ENCODE measurements around the gene GPR84.

GPR84 gene

DNA sequence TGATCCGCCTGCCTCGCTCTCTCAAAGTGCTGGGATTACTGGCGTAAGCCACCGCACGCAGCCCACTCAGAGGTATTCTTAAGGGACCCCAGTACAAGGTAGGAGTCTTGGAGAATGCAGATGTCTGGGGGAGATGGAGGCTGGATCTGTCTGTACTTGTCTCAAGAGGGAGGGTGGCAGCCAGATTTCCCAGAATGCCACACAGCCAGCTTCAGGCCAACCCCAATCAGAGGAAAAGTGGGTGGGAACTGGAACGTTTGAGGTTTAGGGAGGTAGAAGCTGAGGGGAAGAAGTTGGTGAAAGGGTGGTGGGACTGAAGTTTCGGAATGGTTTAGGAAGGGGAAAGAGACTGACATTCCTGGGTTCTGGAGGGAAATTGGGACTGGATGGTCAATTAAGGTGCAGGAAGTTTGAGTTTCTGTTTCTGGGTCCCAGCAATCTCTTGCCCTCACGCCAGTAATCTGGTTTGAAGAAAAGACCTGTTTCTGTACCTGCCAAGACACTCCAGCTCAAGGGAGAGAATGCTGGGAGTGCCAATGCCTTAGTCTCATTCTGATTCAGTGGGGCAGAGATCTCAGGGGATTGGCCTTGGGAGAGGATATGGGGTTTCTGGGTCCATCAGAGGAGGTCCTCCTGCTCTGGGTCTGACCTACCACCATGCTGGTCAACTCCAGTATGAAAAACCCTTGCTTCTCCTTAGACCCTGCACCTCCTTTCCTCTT, 28.4 kb upstream of the GPR84 start:
- Histone ChIP-seq H3K4me1 (ENCODE audit: control insufficient read depth, insufficient read depth, low read length) (peaks cover 40% of the 10 kb centered on the region), H3K27ac (ENCODE audit: insufficient read depth, low read depth, low read length, poor library complexity, severe bottlenecking) (no peak overlapping the region), H3K9me3 (ENCODE audit: control insufficient read depth, low read length) (no peaks in the 10 kb centered on the region), H3K27me3 (ENCODE audit: control insufficient read depth, insufficient read depth, low read length, poor library complexity, severe bottlenecking) (no peaks in the 10 kb centered on the region), H3K36me3 (ENCODE audit: control insufficient read depth, insufficient read depth, low read length) (peaks cover 20% of the 10 kb centered on the region), H3K4me3 (ENCODE audit: insufficient read depth, low read depth, low read length) (no peak overlapping the region)
- 86 to 89% methylated on average over 8 of the region's 8 CpGs for WGBS, 2 experiments

DNA sequence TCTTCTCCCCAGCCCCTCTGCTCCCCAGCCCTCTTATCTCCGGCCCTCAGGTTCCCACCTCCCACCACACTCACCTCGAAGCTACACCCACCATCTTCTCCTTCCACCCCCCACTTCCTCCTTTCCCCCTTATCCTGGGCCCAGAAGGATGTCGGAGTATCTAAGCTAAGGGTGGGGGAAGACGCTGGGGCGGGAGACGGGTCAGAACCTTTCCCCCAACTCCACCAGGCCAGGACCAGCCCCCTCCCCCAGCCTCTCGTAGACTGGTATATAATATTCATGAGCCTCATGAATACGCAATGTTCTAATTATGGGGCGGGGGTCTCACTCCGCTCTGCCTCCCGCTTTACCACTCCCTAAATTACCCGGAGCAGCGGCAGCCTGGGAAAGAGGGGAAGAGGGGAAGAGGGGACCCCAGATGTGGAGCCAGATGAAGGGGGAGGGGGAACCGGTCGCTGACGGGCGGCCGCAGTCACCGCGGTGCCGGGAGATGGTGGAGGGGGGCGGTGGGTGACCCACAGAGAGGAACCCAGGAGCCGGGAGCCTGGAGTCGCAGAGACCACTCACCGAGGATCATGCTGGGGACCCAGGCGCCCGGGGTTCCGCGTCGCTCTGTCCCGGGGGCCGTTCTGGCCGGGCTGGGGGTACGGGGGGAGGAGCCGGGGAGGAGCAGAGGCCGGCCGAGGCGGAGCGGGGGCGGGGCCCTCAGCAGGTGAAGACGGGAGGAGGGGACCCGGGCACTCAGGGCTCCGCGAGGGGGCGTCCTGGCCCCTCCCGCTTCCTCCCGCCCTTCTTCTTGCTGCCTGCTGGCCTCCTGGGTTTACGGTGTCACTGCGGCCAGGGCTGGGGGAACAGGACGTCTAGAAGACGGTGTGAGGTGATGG, 26.6 kb upstream of the GPR84 start:
- Histone ChIP-seq H3K27ac (ENCODE audit: insufficient read depth, low read depth, low read length, poor library complexity, severe bottlenecking) (peak overlapping the region; percentile 48), H3K9me3 (ENCODE audit: control insufficient read depth, low read length) (no peaks in the 10 kb centered on the region), H3K36me3 (ENCODE audit: control insufficient read depth, insufficient read depth, low read length) (peaks cover 6% of the 10 kb centered on the region), H3K4me1 (ENCODE audit: control insufficient read depth, insufficient read depth, low read length) (peaks cover 57% of the 10 kb centered on the region), H3K4me3 (ENCODE audit: insufficient read depth, low read depth, low read length) (peak overlapping the region; percentile 68), H3K27me3 (ENCODE audit: control insufficient read depth, insufficient read depth, low read length, poor library complexity, severe bottlenecking) (no peaks in the 10 kb centered on the region)
- 1% methylated on average over 46 to 51 of the region's 51 CpGs for WGBS, 2 experiments

DNA sequence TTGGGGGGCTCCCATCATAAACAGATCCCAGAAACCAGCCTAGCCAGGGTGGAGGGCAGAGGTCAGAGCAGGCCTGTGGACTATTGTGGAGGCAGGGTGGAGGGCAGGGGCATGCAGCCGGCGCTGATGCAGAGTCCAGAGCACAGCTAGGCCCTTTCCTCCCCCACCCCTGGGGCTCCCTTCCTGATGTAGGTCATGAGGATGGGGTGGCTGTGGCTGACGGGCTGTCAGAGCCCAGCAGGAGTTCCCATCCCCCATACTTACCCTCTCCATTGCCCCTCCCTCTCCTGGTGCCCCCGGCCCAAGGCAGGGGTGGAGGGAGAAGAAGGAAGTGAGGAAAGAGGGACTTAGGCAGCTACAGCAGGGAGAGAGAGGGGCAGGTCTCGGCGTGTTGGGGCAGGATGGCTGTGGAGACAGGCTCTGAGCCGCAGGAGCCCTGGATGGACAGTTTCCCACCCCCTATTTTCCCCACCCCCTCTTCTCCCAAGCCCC, 25.9 kb upstream of the GPR84 start:
- 2 to 5% methylated on average over 5 to 6 of the region's 7 CpGs for whole genome bisulfite sequencing, 2 experiments
- Histone ChIP-seq H3K4me1 (ENCODE audit: control insufficient read depth, insufficient read depth, low read length) (peaks cover 64% of the 10 kb centered on the region), H3K9me3 (ENCODE audit: control insufficient read depth, low read length) (no peaks in the 10 kb centered on the region), H3K4me3 (ENCODE audit: insufficient read depth, low read depth, low read length) (peak overlapping the region; percentile 68), H3K27ac (ENCODE audit: insufficient read depth, low read depth, low read length, poor library complexity, severe bottlenecking) (no peak overlapping the region), H3K27me3 (ENCODE audit: control insufficient read depth, insufficient read depth, low read length, poor library complexity, severe bottlenecking) (no peaks in the 10 kb centered on the region), H3K36me3 (ENCODE audit: control insufficient read depth, insufficient read depth, low read length) (no peaks in the 10 kb centered on the region)

DNA sequence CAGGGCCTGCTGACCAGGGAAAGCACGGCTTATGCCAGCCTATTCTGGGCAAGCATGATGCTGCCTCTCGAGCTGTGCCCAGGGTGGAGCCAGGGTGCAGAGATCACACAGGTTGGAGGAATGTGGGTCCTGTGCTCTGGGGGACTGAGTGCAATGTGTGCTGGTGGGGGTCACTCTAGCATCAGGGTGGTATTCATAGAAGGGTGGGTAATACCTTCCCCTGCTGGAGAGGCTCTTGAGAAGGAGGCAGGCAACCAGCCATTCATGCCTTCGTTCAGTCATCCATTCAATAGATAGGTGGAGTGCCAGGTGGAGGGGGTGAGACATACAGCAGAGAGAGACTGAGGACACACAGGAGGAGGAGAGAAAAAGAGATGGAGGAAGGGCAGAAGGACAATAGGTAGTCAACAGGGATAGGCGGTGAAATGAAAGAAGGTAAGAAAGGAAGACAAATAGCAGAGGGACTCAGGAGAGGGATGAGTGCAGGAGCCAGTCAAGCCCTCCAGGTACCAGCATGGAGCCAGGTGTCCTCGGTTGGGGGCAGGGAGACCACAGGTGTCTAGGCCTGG, 25.4 kb upstream of the GPR84 start:
- WGBS, 2 experiments = 68 to 70% methylated on average over 5 of the region's 5 CpGs
- H3K36me3 ChIP-seq (ENCODE audit: control insufficient read depth, insufficient read depth, low read length) = no peaks in the 10 kb centered on the region
- H3K27ac ChIP-seq (ENCODE audit: insufficient read depth, low read depth, low read length, poor library complexity, severe bottlenecking) = no peak overlapping the region
- no peaks in the 10 kb centered on the region for H3K27me3 ChIP-seq (ENCODE audit: control insufficient read depth, insufficient read depth, low read length, poor library complexity, severe bottlenecking)
- H3K9me3 ChIP-seq (ENCODE audit: control insufficient read depth, low read length) = no peaks in the 10 kb centered on the region
- peak overlapping the region; percentile 68 for H3K4me3 ChIP-seq (ENCODE audit: insufficient read depth, low read depth, low read length)
- peaks cover 69% of the 10 kb centered on the region for H3K4me1 ChIP-seq (ENCODE audit: control insufficient read depth, insufficient read depth, low read length)

DNA sequence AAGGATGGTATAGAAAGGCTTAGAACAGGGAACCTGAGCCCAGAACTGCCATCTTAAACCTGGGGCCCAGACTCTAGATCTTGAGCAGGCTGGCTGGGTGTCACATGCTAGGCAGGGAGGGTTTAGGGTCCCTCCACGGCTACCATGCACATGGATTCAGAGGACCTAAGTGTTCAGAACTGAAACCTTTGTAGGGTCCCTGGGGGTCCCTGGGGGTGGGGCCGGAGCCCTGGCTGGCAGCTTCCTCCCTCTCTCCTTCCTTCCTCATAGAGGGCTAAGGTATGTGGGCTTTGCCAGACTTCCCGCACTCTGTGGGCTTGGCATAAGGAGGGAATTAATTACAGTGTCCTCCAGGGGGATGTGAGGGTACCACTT, 24.8 kb upstream of the GPR84 start:
- H3K9me3 ChIP-seq (ENCODE audit: control insufficient read depth, low read length) = no peaks in the 10 kb centered on the region

DNA sequence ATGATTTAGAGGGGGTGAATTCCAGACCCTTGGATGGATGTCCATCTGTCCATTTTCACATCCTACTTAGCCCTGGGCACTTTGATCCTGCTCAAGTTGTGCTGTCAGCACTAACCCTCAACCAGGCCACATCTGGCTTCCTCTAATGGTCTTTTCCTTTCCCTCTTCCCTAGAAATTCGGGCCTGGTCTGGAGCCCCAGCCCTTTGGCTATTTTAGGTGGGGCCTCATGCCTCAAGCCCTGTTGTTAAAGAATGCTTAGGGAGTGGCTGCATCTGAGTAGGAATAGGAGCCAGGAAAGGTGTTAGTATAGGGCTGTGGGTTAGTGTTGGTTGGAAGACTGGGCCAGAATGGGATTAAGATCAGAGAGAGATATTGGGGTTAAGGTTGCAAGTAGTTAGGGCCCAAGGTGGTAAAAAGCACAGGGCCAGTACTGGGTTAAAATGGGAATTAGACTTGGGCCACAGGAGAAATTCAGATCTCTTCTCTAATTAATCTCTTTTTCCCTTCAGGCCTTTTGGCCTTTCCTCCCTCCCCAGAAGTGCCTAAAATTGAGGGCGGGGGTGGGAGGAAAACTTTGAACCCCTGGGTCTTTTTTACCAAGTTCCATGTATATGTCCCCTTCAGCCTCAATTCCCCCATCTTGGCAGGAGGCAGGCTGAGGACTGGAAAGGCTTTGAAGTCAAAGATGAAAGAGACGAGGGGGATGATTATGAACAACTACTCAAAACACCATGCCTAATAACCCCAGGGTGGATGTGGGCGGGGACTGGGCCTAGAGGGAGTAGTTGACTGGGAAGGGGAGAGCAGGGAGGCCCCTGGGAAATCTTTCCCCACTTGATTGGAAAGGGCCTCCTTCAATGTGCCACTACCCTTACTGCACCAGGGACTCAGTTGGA, 24.2 kb upstream of the GPR84 start:
- Histone ChIP-seq H3K27ac (ENCODE audit: insufficient read depth, low read depth, low read length, poor library complexity, severe bottlenecking) (peak overlapping the region; percentile 52), H3K27me3 (ENCODE audit: control insufficient read depth, insufficient read depth, low read length, poor library complexity, severe bottlenecking) (no peaks in the 10 kb centered on the region), H3K36me3 (ENCODE audit: control insufficient read depth, insufficient read depth, low read length) (no peaks in the 10 kb centered on the region), H3K4me1 (ENCODE audit: control insufficient read depth, insufficient read depth, low read length) (peaks cover 73% of the 10 kb centered on the region), H3K9me3 (ENCODE audit: control insufficient read depth, low read length) (no peaks in the 10 kb centered on the region), H3K4me3 (ENCODE audit: insufficient read depth, low read depth, low read length) (peak overlapping the region; percentile 2)
- 39 to 55% methylated on average over 3 to 4 of the region's 4 CpGs for WGBS, 2 experiments

More for the DNA sequence above, 24.8 kb upstream of the GPR84 start:
- no peak overlapping the region for H3K4me3 ChIP-seq (ENCODE audit: insufficient read depth, low read depth, low read length)
- no peak overlapping the region for H3K27ac ChIP-seq (ENCODE audit: insufficient read depth, low read depth, low read length, poor library complexity, severe bottlenecking)
- WGBS, 2 experiments = 77 to 87% methylated on average over 3 of the region's 3 CpGs
- H3K36me3 ChIP-seq (ENCODE audit: control insufficient read depth, insufficient read depth, low read length) = no peaks in the 10 kb centered on the region
- peaks cover 75% of the 10 kb centered on the region for H3K4me1 ChIP-seq (ENCODE audit: control insufficient read depth, insufficient read depth, low read length)
- H3K27me3 ChIP-seq (ENCODE audit: control insufficient read depth, insufficient read depth, low read length, poor library complexity, severe bottlenecking) = no peaks in the 10 kb centered on the region

DNA sequence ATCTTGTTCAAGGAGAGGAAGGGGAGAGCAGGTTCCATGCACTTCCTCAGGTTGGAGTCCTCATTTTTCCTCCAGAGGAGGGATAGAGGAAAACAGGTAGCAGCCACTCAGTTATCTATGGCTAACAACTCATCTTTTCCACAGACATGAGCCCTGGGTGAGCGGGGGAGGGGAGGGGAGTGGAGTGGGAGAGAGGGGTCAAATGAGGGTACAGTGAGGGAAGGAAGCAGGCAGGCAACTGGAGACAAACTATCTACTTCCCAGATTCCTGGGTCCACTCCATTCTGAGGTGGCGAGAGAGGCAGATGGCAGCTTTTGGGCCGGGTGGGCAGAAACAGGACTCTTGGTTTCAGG, 22.8 kb upstream of the GPR84 start:
- no peak overlapping the region for H3K27ac ChIP-seq (ENCODE audit: insufficient read depth, low read depth, low read length, poor library complexity, severe bottlenecking)
- 56 to 61% methylated on average over 3 of the region's 3 CpGs for WGBS, 2 experiments

DNA sequence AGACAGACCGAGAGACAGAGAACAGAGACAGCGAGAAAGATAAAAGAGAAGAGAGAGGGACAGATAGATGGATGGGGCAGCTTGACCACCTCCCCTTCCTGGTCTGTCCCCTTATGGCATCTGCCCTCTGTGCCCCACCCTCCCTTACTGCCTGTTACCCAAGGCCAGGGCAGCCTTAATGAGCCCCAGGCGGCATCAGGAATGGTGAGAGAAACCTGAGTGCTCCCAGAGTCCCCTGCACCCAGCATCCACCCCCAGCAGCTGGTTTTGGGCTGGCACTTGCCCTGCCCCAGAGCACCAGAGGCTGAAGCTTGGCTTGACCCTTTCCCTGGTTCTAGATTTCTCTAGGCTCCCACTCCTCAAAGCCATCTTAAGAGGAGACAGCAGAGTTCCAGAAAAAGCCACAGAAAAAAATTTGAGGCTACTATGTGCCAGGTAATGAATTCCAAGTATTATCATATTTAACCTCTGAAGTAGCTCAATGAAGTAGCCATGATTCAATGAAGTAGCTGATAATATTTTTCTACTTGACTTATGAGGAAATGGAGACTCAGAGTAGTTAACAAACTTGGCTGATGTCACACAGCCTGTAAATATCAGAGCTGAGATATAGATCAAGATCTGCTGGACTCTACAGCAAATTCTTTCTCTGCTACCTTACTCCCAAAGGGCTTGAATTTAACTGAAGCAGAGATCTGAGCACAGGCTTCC, 22.3 kb upstream of the GPR84 start:
- Histone ChIP-seq H3K9me3 (ENCODE audit: control insufficient read depth, low read length) (no peaks in the 10 kb centered on the region), H3K27me3 (ENCODE audit: control insufficient read depth, insufficient read depth, low read length, poor library complexity, severe bottlenecking) (no peaks in the 10 kb centered on the region), H3K4me3 (ENCODE audit: insufficient read depth, low read depth, low read length) (no peak overlapping the region), H3K4me1 (ENCODE audit: control insufficient read depth, insufficient read depth, low read length) (peaks cover 65% of the 10 kb centered on the region), H3K36me3 (ENCODE audit: control insufficient read depth, insufficient read depth, low read length) (no peaks in the 10 kb centered on the region), H3K27ac (ENCODE audit: insufficient read depth, low read depth, low read length, poor library complexity, severe bottlenecking) (no peak overlapping the region)
- 77 to 89% methylated on average over 3 of the region's 3 CpGs for WGBS, 2 experiments

More for the DNA sequence above, 22.8 kb upstream of the GPR84 start:
- Histone ChIP-seq H3K4me3 (ENCODE audit: insufficient read depth, low read depth, low read length) (no peak overlapping the region), H3K27me3 (ENCODE audit: control insufficient read depth, insufficient read depth, low read length, poor library complexity, severe bottlenecking) (no peaks in the 10 kb centered on the region), H3K9me3 (ENCODE audit: control insufficient read depth, low read length) (no peaks in the 10 kb centered on the region), H3K36me3 (ENCODE audit: control insufficient read depth, insufficient read depth, low read length) (no peaks in the 10 kb centered on the region), H3K4me1 (ENCODE audit: control insufficient read depth, insufficient read depth, low read length) (peaks cover 65% of the 10 kb centered on the region)

DNA sequence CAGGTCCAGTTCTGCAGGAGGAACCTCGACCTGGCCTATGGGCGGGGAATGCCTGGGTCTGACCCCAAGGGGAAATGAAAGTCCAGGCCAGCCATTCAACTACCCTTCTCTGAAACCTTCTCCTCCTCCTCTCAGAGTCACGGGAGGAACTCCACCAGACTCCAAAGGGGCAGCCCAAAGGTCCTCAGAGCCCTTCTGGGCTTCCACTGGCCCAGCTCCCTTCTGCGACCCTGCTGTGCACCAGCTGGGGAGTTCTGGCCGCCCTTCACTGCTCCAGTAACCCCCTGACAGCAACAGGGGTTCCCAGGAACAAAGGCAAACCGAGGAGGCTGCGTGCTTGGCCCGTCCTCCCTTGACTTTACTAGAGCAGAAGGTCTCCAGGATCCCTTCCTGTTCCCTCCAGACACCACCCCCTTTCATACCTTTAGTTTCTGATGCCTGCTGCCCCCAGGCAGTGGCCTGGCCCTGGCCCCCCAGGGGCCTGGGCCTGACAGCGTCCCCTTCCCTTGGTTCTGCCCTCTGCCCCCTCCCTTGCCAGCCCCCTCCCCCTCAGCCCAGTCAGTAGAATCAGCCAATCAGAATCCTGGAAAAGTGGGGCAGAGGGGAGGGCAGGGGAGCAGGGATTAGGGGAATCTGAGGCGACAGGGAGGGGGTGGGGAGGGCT, 21.1 kb upstream of the GPR84 start:
- no peaks in the 10 kb centered on the region for H3K9me3 ChIP-seq (ENCODE audit: control insufficient read depth, low read length)
- no peak overlapping the region for H3K27ac ChIP-seq (ENCODE audit: insufficient read depth, low read depth, low read length, poor library complexity, severe bottlenecking)
- 22 to 24% methylated on average over 10 of the region's 10 CpGs for WGBS, 2 experiments

More for the DNA sequence above, 21.1 kb upstream of the GPR84 start:
- Histone ChIP-seq H3K27me3 (ENCODE audit: control insufficient read depth, insufficient read depth, low read length, poor library complexity, severe bottlenecking) (no peaks in the 10 kb centered on the region), H3K36me3 (ENCODE audit: control insufficient read depth, insufficient read depth, low read length) (peaks cover 3% of the 10 kb centered on the region), H3K4me1 (ENCODE audit: control insufficient read depth, insufficient read depth, low read length) (peaks cover 65% of the 10 kb centered on the region), H3K4me3 (ENCODE audit: insufficient read depth, low read depth, low read length) (peak overlapping the region; percentile 9)
